Liver (tissue), 9 donors: ENCODE data around the gene SEL1L. TPM values are rescaled to one million over a fixed set of nuclear protein-coding genes. Genes with fewer than 3 reads are reported as not detected.

Experiments used
- DNase-seq: peaks from one replicate; pipeline ENCODE4 v3.0.0-alpha.2; 2017; ENCODE audit warnings: low spot score
- H3K27ac ChIP-seq, 2 donors: one replicate each; pipeline ENCODE4 v1.7.0; 2013; ENCODE audit warnings: inconsistent platforms in 2 of 2, low read length in 2 of 2, control low read depth in 1 of 2, low read depth in 1 of 2, mild to moderate bottlenecking in 1 of 2
- H3K27me3 ChIP-seq, 4 donors: one replicate each; pipeline versions ENCODE4 v1.6.1 to v1.7.0; 2013; ENCODE audit warnings: low read length in 3 of 4, inconsistent platforms in 1 of 4, mild to moderate bottlenecking in 1 of 4, moderate library complexity in 1 of 4; ENCODE audit not compliant: control insufficient read depth in 4 of 4, insufficient read depth in 4 of 4
- H3K36me3 ChIP-seq, 4 donors: one replicate each; pipeline versions ENCODE4 v1.6.1 to v1.7.0; 2013; ENCODE audit warnings: low read length in 3 of 4, mild to moderate bottlenecking in 3 of 4, low read depth in 1 of 4, moderate library complexity in 1 of 4; ENCODE audit not compliant: control insufficient read depth in 4 of 4, insufficient read depth in 3 of 4
- H3K4me1 ChIP-seq, 4 donors: one replicate each; pipeline versions ENCODE4 v1.6.1 to v1.7.0; 2013; ENCODE audit warnings: low read length in 3 of 4, mild to moderate bottlenecking in 3 of 4, moderate library complexity in 1 of 4; ENCODE audit not compliant: control insufficient read depth in 4 of 4, insufficient read depth in 4 of 4
- H3K4me3 ChIP-seq, 3 donors: one replicate each; pipeline versions ENCODE4 v1.6.1 to v1.7.0; 2013; ENCODE audit warnings: low read length in 3 of 3, control low read depth in 1 of 3, low read depth in 1 of 3, mild to moderate bottlenecking in 1 of 3
- H3K9ac ChIP-seq, 2 donors: one replicate each; pipeline ENCODE4 v1.7.0; 2013; ENCODE audit warnings: low read length in 2 of 2, mild to moderate bottlenecking in 2 of 2, moderate library complexity in 2 of 2, control low read depth in 1 of 2, low read depth in 1 of 2
- H3K9me3 ChIP-seq, 4 donors: one replicate each; pipeline versions ENCODE4 v1.6.1 to v1.7.0; 2013; ENCODE audit warnings: low read length in 3 of 4; ENCODE audit not compliant: control insufficient read depth in 4 of 4
- CTCF ChIP-seq: fragments of 150-350 bp; IDR thresholded peaks from 2 replicates; pipeline ENCODE4 v1.5.1; 2017; ENCODE audit warnings: improper control_type of control experiment, low read depth, low read length; ENCODE audit not compliant: missing input control
- EGR1 ChIP-seq, 2 donors: IDR thresholded peaks; 2 replicates each; pipeline ENCODE4 v1.6.1; 2016 to 2018; ENCODE audit warnings: antibody characterized with exemption in 2 of 2, low read depth in 2 of 2
- FOXA1 ChIP-seq: IDR thresholded peaks from 2 replicates; pipeline ENCODE4 v1.6.1; 2016; ENCODE audit warnings: antibody characterized with exemption
- FOXA2 ChIP-seq: IDR thresholded peaks from 2 replicates; pipeline ENCODE4 v1.6.1; 2016; ENCODE audit warnings: antibody characterized with exemption
- GABPA ChIP-seq, 2 donors: IDR thresholded peaks in 1 of 2; conservative IDR thresholded peaks in 1 of 2; 2 replicates each; pipeline ENCODE4 v1.6.1; 2016; ENCODE audit warnings: antibody characterized with exemption in 2 of 2, mild to moderate bottlenecking in 1 of 2, moderate library complexity in 1 of 2
- HNF4A ChIP-seq, 2 donors: conservative IDR thresholded peaks; 2 replicates each; pipeline ENCODE4 v1.6.1; 2016; ENCODE audit warnings: antibody characterized with exemption in 2 of 2, mild to moderate bottlenecking in 2 of 2
- HNF4G ChIP-seq: IDR thresholded peaks from 2 replicates; pipeline ENCODE4 v1.6.1; 2016; ENCODE audit warnings: antibody characterized with exemption
- JUND ChIP-seq, 2 donors: IDR thresholded peaks; 2 replicates each; pipeline ENCODE4 v1.6.1; 2016; ENCODE audit warnings: antibody characterized with exemption in 2 of 2
- MAX ChIP-seq: IDR thresholded peaks from 2 replicates; pipeline ENCODE4 v1.6.1; 2016; ENCODE audit warnings: antibody characterized with exemption
- NR2F2 ChIP-seq: IDR thresholded peaks from 2 replicates; pipeline ENCODE4 v1.6.1; 2016; ENCODE audit warnings: antibody characterized with exemption
- RAD21 ChIP-seq, 2 donors: IDR thresholded peaks; 2 replicates each; pipeline ENCODE4 v1.6.1; 2016; ENCODE audit warnings: antibody characterized with exemption in 2 of 2, mild to moderate bottlenecking in 2 of 2
- RXRA ChIP-seq, 2 donors: IDR thresholded peaks; 2 replicates each; pipeline ENCODE4 v1.6.1; 2017 to 2018; ENCODE audit warnings: antibody characterized with exemption in 2 of 2, mild to moderate bottlenecking in 1 of 2
- SP1 ChIP-seq: IDR thresholded peaks from 2 replicates; pipeline ENCODE4 v1.6.1; 2018; ENCODE audit warnings: antibody characterized with exemption, mild to moderate bottlenecking
- TAF1 ChIP-seq: conservative IDR thresholded peaks from 2 replicates; pipeline ENCODE4 v1.6.1; 2016; ENCODE audit warnings: antibody characterized with exemption, mild to moderate bottlenecking
- YY1 ChIP-seq: IDR thresholded peaks from 2 replicates; pipeline ENCODE4 v1.6.1; 2016; ENCODE audit warnings: antibody characterized with exemption, mild to moderate bottlenecking
- ZBTB33 ChIP-seq: IDR thresholded peaks from 2 replicates; pipeline ENCODE4 v1.6.1; 2016; ENCODE audit warnings: antibody characterized with exemption
- WGBS: extraction: QIAGEN DNeasy Blood & Tissue Kit; methylation state at CpG from one replicate; pipeline ENCODE4 v1.1.7; 2013; 5-methylcytosine and 5-hydroxymethylcytosine counted together
- polyA plus RNA-seq, 2 donors: library from polyadenylated mRNA; stranded (reverse) in 1 of 2; unstranded in 1 of 2; fragments of 200-250 nt in 1 of 2; fragments of >200 nt in 1 of 2; fragmentation: Nextera tagmentation in 1 of 2; extraction: Ambion mirVana in 1 of 2; gene quantifications; one replicate each; pipeline versions ENCODE4 v1.2.1 to v1.2.3, GENCODE V29; 2013 to 2015
- total RNA-seq, 2 donors: library from RNA; depleted of rRNA; stranded (reverse); fragments of >200 nt; gene quantifications; one replicate each; pipeline ENCODE4 v1.2.3, GENCODE V29; 2014
- TF ChIP-seq, protein P1 (sequence below): IDR thresholded peaks from 2 replicates; pipeline ENCODE4 v1.6.1; 2016; ENCODE audit warnings: antibody characterized with exemption
- TF ChIP-seq, protein P2 (sequence below): IDR thresholded peaks from 2 replicates; pipeline ENCODE4 v1.6.1; 2016; ENCODE audit warnings: antibody characterized with exemption, mild to moderate bottlenecking
- donor health status: healthy.
- donor health status: healthy.
- donor health status: healthy.
- donor health status: healthy.
- donor health status: healthy.

Gene SEL1L
- total and polyA plus RNA-seq, 4 donors, result 40.7 to 117 (median 45.6) TPM

GRCh38 chr14:81516986-81517797 is 16.5 kb downstream of the SEL1L start:
- Histone ChIP-seq H3K27me3 (no peaks in the 10 kb centered on the region), H3K27ac (peak overlapping the region; percentile 77 to 86), H3K4me3 (peak overlapping the region in 1 of 3 donors; percentile 15), H3K4me1 (peaks cover 23 to 55% (median 37%) of the 10 kb centered on the region in 4 donors), H3K36me3 (peaks cover 0 to 17% (median 4%) of the 10 kb centered on the region in 4 donors), H3K9me3 (no peaks in the 10 kb centered on the region), H3K9ac (peak overlapping the region; percentile 59 to 83)
- WGBS, result 22% methylated on average over 2 of the region's 2 CpGs
- TF ChIP-seq HNF4G (peak; percentile 41), RAD21 (IDR thresholded peaks at IDR 0.05) (peak; percentile 35 to 53), HNF4A (conservative IDR thresholded peaks at IDR 0.05) (peak; percentile 71 to 72), TAF1 (no peak), SP1 (peak; percentile 94), EGR1 (IDR thresholded peaks at IDR 0.05; ENCODE audit: low read depth in 2 of 2) (peak; percentile 38 to 40), JUND (IDR thresholded peaks at IDR 0.05) (peak; percentile 9 to 52), RXRA (IDR thresholded peaks at IDR 0.05) (peak; percentile 44 to 52), FOXA1 (no peak), FOXA2 (peak; percentile 58), MAX (peak; percentile 7), CTCF (no peak), NR2F2 (no peak), YY1 (no peak), ZBTB33 (peak; percentile 50), GABPA (IDR thresholded peaks at IDR 0.05 in 1 of 2, conservative IDR thresholded peaks at IDR 0.05 in 1 of 2) (no peak)
- TF ChIP-seq, protein P1, sequence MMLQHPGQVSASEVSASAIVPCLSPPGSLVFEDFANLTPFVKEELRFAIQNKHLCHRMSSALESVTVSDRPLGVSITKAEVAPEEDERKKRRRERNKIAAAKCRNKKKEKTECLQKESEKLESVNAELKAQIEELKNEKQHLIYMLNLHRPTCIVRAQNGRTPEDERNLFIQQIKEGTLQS, result no peak
- TF ChIP-seq, protein P2, sequence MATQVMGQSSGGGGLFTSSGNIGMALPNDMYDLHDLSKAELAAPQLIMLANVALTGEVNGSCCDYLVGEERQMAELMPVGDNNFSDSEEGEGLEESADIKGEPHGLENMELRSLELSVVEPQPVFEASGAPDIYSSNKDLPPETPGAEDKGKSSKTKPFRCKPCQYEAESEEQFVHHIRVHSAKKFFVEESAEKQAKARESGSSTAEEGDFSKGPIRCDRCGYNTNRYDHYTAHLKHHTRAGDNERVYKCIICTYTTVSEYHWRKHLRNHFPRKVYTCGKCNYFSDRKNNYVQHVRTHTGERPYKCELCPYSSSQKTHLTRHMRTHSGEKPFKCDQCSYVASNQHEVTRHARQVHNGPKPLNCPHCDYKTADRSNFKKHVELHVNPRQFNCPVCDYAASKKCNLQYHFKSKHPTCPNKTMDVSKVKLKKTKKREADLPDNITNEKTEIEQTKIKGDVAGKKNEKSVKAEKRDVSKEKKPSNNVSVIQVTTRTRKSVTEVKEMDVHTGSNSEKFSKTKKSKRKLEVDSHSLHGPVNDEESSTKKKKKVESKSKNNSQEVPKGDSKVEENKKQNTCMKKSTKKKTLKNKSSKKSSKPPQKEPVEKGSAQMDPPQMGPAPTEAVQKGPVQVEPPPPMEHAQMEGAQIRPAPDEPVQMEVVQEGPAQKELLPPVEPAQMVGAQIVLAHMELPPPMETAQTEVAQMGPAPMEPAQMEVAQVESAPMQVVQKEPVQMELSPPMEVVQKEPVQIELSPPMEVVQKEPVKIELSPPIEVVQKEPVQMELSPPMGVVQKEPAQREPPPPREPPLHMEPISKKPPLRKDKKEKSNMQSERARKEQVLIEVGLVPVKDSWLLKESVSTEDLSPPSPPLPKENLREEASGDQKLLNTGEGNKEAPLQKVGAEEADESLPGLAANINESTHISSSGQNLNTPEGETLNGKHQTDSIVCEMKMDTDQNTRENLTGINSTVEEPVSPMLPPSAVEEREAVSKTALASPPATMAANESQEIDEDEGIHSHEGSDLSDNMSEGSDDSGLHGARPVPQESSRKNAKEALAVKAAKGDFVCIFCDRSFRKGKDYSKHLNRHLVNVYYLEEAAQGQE, result peak; percentile 45
- DNase-seq, result no peak
